GM19193 (cell line): ENCODE data around the gene NUCB1.

Experiments
- POLR2A ChIP-seq: IDR thresholded peaks from 4 replicates; pipeline ENCODE4 v1.6.1; 2011; ENCODE audit not compliant: insufficient read depth, insufficient read length; ENCODE audit errors: extremely low read depth

NUCB1 gene

GRCh38 chr19:48922548-48923490, 22.7 kb downstream of the NUCB1 start:
- TF ChIP-seq POLR2A = no peak

GRCh38 chr19:48925240-48925843, 25.2 kb downstream of the NUCB1 start:
- TF ChIP-seq POLR2A = no peak

DNA sequence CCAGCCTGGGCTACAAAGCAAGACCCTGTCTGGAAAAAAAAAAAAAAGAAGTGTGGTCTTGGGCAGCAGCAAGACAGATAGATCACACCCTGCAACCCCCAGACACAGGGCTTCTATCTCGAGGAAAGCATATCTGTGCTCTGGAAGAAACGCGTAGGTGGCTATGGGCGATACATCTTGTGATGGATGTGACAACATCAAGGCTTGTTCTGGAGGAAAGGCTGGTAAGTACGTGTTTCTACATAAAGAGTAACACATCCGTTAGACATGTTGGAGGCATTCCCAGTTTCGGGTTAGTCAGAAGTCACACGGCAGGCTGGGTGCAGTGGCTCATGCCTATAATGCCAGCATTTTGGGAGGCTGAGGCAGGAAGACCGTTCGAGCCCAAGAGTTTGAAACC, 26.8 kb downstream of the NUCB1 start:
- TF ChIP-seq POLR2A = no peak

- TF ChIP-seq POLR2A = no peak
Observed at GRCh38 chr19:48928164-48929025, 28.3 kb downstream of the NUCB1 start.

GRCh38 chr19:48933382-48933932, 33.3 kb downstream of the NUCB1 start, which contains the start of gene DHDH:
Gene DHDH (plus strand): TSS chr19:48933699. CDS start chr19:48933722, 23 bp downstream.
- no peak for TF ChIP-seq POLR2A

GRCh38 chr19:48934837-48935236, 34.7 kb downstream of the NUCB1 start:
- TF ChIP-seq POLR2A = no peak

GRCh38 chr19:48935864-48936263, 35.8 kb downstream of the NUCB1 start:
- TF ChIP-seq POLR2A = no peak

DNA sequence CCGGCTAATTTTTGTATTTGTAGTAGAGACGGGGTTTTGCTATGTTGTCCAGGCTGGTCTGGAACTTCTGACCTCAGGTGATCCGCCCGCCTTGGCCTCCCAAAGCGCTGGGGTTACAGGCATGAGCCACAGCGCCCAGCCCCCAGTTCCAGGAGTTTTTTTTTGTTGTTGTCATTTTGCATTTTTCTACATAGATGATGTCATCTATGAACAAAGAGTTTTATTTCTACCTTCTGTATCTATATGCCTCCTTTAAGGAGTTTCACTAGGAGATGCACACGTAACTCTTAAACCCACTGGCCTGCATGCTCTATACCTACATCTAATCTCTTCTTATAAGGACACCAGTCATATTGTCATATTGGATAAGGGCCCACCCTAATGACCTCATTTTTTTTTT, 38.1 kb downstream of the NUCB1 start:
- TF ChIP-seq POLR2A = no peak

GRCh38 chr19:48940902-48941301, 40.8 kb downstream of the NUCB1 start:
- no peak for TF ChIP-seq POLR2A

GRCh38 chr19:48943081-48943480, 43.0 kb downstream of the NUCB1 start:
- no peak for TF ChIP-seq POLR2A

DNA sequence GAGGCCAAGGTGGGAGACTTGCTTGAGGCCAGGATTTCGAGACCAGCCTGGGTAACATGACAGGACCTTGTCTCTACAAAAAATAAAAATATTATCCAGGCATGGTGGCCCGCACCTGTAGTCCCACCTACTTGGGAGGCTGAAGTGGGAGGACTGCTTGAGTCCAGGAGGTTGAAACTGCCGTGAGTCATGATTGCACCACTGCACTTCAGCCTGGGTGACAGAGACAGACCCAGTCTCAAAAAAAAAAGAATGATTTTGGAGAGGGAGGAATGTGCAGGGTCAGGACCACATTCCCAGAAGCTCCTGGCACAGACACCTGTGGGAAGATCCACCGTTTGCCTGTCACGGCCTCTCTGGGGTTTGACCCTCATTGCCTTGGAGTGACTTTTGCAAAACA, 45.3 kb downstream of the NUCB1 start:
- no peak for TF ChIP-seq POLR2A

DNA sequence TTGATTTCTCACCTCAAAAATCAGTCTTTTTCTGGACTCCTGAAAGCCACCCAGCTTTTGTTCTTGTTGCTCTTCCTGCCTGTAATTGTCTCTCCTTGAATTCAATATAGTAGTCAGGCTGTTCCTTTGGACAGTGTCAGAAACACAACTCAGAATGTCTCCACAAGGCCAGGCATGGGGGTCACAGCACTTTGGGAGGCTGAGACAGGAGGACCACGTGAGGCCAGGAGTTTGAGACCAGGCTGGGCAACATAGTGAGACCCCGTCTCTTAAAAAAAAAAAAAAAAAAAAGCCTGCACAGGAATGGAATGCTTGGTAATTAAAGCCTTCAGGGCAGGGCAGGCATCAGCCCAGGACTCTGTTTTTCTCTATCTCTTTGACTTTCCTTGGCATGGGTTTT, 45.7 kb downstream of the NUCB1 start:
- TF ChIP-seq POLR2A = no peak

- no peak for TF ChIP-seq POLR2A
Observed at GRCh38 chr19:48946463-48947257, 46.5 kb downstream of the NUCB1 start.

DNA sequence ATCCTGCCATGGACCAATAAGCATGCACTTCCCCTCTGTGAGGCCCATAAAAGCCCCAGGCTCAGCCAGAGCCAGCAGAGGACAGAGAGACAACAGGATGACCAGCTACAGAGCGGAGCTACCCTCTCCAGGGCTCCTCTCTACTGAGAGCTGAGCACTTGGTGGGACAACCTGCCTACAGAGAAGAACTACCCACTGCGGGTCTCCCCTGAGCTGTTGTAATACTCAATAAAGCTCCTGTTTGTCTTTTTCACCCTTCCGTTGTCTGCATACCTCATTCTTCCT, 47.1 kb downstream of the NUCB1 start:
- no peak for TF ChIP-seq POLR2A
